Stimulated activated naive CD8-positive, alpha-beta T cell treated with anti-CD3 and anti-CD28 coated beads, Interleukin-15, Interleukin-2, amounts not matched to agents 100 ng/mL and 50 ng/mL, for 24 hours (primary cell): Measurements from ENCODE around the gene ITFG2.

Experiments
- H3K27ac Mint-ChIP-seq: one replicate; pipeline ENCODE4 v1.8.0; 2021; ENCODE audit warnings: mild to moderate bottlenecking, mixed read lengths
- H3K27me3 Mint-ChIP-seq: one replicate; pipeline ENCODE4 v1.8.0; 2021; ENCODE audit warnings: mixed read lengths
- H3K36me3 Mint-ChIP-seq: one replicate; pipeline ENCODE4 v1.8.0; 2021; ENCODE audit warnings: low read depth, mixed read lengths
- H3K4me1 Mint-ChIP-seq: one replicate; pipeline ENCODE4 v1.8.0; 2021; ENCODE audit warnings: low read depth, mixed read lengths
- H3K4me3 Mint-ChIP-seq: one replicate; pipeline ENCODE4 v1.8.0; 2021; ENCODE audit warnings: mild to moderate bottlenecking, mixed read lengths
- H3K9me3 Mint-ChIP-seq: one replicate; pipeline ENCODE4 v1.8.0; 2021; ENCODE audit warnings: mixed read lengths

ITFG2 gene

GRCh38 chr12:2805143-2805520 is 7.3 kb upstream of the ITFG2 start:
- H3K4me1 Mint-ChIP-seq = peaks cover 10% of the 10 kb centered on the region
- no peak overlapping the region for H3K4me3 Mint-ChIP-seq
- no peaks in the 10 kb centered on the region for H3K27me3 Mint-ChIP-seq
- H3K9me3 Mint-ChIP-seq = no peaks in the 10 kb centered on the region
- H3K27ac Mint-ChIP-seq = peak overlapping the region; percentile 53
- H3K36me3 Mint-ChIP-seq = peaks cover 69% of the 10 kb centered on the region

DNA sequence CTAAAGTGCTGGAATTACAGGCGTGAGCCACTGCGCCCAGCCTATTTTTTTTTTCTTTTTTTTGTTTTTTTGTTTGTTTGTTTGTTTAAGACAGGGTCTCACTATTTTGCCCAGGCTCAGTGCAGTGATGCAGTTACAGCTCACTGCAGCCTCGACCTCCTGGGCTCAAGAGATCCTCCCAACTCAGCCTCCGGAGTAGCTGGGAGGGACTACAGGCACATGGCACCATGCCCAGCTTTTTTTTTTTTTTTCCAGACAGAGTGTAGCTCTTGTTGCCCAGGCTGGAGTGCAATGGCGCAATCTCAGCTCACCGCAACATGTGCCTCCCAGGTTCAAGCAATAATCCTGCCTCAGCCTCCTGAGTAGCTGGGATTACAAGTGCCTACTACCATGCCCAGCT is 5.8 kb upstream of the ITFG2 start:
- no peaks in the 10 kb centered on the region for H3K27me3 Mint-ChIP-seq
- H3K4me1 Mint-ChIP-seq = peaks cover 13% of the 10 kb centered on the region
- no peak overlapping the region for H3K27ac Mint-ChIP-seq
- H3K4me3 Mint-ChIP-seq = no peak overlapping the region
- peaks cover 54% of the 10 kb centered on the region for H3K36me3 Mint-ChIP-seq
- H3K9me3 Mint-ChIP-seq = no peaks in the 10 kb centered on the region

- H3K36me3 Mint-ChIP-seq = peaks cover 19% of the 10 kb centered on the region
- H3K27ac Mint-ChIP-seq = peak overlapping the region; percentile 58
- peaks cover 39% of the 10 kb centered on the region for H3K4me1 Mint-ChIP-seq
- no peaks in the 10 kb centered on the region for H3K27me3 Mint-ChIP-seq
- no peaks in the 10 kb centered on the region for H3K9me3 Mint-ChIP-seq
- peak overlapping the region; percentile 100 for H3K4me3 Mint-ChIP-seq
Observed at GRCh38 chr12:2811801-2812200, 667 bp upstream of the ITFG2 start.

DNA sequence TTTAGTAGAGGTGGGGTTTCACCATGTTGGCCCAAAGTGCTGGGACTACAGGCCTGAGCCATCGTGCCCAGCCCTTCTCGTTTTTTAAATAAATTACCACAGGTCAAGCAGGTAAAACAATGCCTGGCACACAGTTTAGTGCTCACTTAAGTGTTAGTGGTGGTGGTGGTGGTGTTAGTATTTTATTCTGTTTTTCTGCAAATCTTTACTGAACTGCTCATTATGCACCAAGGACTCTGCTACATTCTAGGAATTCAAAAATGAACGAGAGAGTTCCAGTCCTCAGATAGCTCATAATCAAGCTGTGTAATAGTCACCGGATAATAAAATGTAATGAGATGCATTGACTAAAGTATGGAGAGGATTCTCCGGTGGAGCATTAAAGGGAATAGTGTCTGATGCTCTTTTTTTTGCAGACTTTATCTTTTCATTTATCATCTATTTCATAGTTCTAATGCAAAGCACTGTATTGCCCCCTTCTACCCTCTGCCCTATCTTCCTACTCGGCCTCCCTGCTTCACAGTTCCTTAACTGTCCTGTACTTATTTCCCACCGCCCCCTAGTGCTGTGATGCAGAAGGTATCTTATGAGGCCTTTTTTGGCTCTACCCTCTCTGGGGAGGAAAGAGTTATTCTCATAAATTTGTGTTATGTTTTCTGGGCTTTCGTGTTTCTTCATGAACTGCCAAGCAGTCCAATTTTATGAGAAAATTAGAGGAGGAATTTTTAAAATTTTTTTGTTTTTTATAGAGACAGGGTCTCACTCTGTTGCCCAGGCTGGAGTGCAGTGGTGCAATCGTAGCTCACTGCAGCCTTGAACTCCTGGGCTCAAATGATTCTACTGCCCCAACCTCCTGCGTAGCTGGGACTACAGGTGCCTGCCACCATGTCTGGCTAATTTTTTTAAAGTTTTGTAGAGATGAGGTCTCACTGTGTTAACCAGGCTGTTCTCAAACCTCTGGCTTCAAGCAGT is 1.0 kb downstream of the ITFG2 start:
- peaks cover 39% of the 10 kb centered on the region for H3K4me1 Mint-ChIP-seq
- peaks cover 21% of the 10 kb centered on the region for H3K36me3 Mint-ChIP-seq
- H3K27me3 Mint-ChIP-seq = no peaks in the 10 kb centered on the region
- H3K4me3 Mint-ChIP-seq = peak overlapping the region; percentile 100
- no peaks in the 10 kb centered on the region for H3K9me3 Mint-ChIP-seq
- peak overlapping the region; percentile 100 for H3K27ac Mint-ChIP-seq

- H3K4me1 Mint-ChIP-seq = peaks cover 14% of the 10 kb centered on the region
- no peak overlapping the region for H3K4me3 Mint-ChIP-seq
- H3K27me3 Mint-ChIP-seq = no peaks in the 10 kb centered on the region
- peaks cover 68% of the 10 kb centered on the region for H3K36me3 Mint-ChIP-seq
- no peaks in the 10 kb centered on the region for H3K9me3 Mint-ChIP-seq
- H3K27ac Mint-ChIP-seq = no peak overlapping the region
Observed at GRCh38 chr12:2819810-2820209, 7.3 kb downstream of the ITFG2 start.

- peaks cover 8% of the 10 kb centered on the region for H3K4me1 Mint-ChIP-seq
- H3K36me3 Mint-ChIP-seq = peaks cover 69% of the 10 kb centered on the region
- H3K9me3 Mint-ChIP-seq = no peaks in the 10 kb centered on the region
- H3K27ac Mint-ChIP-seq = no peak overlapping the region
- no peak overlapping the region for H3K4me3 Mint-ChIP-seq
- no peaks in the 10 kb centered on the region for H3K27me3 Mint-ChIP-seq
Observed at GRCh38 chr12:2820432-2820831, 8.0 kb downstream of the ITFG2 start.

DNA sequence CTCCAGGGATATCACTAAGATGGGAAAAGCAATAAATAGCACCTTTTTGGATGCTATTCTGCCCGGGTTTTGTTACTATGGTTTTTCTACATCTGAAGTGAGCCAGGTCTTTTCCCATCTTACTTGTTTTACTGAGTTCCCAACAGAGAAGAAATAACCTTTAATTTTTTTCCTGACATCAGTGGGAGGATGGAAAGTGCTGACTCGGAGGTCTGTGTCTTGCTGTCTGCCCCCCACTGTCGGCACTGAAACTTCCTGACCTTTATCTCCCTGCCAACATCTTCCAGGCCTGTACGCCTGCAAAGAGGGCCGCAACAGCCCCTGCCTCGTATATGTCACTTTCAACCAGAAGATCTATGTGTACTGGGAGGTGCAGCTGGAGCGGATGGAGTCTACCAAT is 11.0 kb downstream of the ITFG2 start:
- Mint-ChIP-seq H3K36me3 (peaks cover 65% of the 10 kb centered on the region), H3K4me1 (peaks cover 4% of the 10 kb centered on the region), H3K9me3 (no peaks in the 10 kb centered on the region), H3K4me3 (no peak overlapping the region), H3K27me3 (no peaks in the 10 kb centered on the region), H3K27ac (peak overlapping the region; percentile 31)

GRCh38 chr12:2824541-2824940 is 12.1 kb downstream of the ITFG2 start:
- no peak overlapping the region for H3K4me3 Mint-ChIP-seq
- peaks cover 4% of the 10 kb centered on the region for H3K4me1 Mint-ChIP-seq
- no peaks in the 10 kb centered on the region for H3K27me3 Mint-ChIP-seq
- peaks cover 69% of the 10 kb centered on the region for H3K36me3 Mint-ChIP-seq
- H3K9me3 Mint-ChIP-seq = no peaks in the 10 kb centered on the region
- peak overlapping the region; percentile 16 for H3K27ac Mint-ChIP-seq

DNA sequence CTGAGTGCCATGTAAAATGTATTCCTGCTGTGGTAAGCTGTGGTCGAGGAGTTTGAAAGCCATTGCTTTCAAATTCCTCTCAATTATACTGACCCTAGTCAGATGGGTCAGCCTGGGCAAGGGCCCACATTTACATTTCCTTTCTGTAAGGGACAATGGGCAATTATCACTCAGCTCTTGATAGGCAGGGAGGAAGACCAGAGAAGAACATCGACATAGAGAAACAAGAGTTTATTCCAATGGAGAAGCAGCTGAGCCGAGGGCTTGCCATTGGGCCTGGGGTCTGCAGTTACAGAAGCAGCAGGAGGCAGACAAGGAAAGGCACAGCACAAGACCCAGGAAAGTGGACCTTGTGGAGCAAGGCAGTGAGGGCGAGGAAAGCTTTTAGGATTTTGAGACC is 12.7 kb downstream of the ITFG2 start:
- Mint-ChIP-seq H3K27me3 (no peaks in the 10 kb centered on the region), H3K9me3 (no peaks in the 10 kb centered on the region), H3K4me3 (no peak overlapping the region), H3K4me1 (peaks cover 4% of the 10 kb centered on the region), H3K27ac (no peak overlapping the region), H3K36me3 (peaks cover 66% of the 10 kb centered on the region)

- Mint-ChIP-seq H3K9me3 (no peaks in the 10 kb centered on the region), H3K27ac (no peak overlapping the region), H3K27me3 (no peaks in the 10 kb centered on the region), H3K36me3 (peaks cover 68% of the 10 kb centered on the region), H3K4me3 (no peak overlapping the region), H3K4me1 (peaks cover 4% of the 10 kb centered on the region)
Observed at GRCh38 chr12:2826036-2826435, 13.6 kb downstream of the ITFG2 start.

- peaks cover 4% of the 10 kb centered on the region for H3K4me1 Mint-ChIP-seq
- H3K36me3 Mint-ChIP-seq = peaks cover 65% of the 10 kb centered on the region
- H3K9me3 Mint-ChIP-seq = no peaks in the 10 kb centered on the region
- no peak overlapping the region for H3K4me3 Mint-ChIP-seq
- no peak overlapping the region for H3K27ac Mint-ChIP-seq
- no peaks in the 10 kb centered on the region for H3K27me3 Mint-ChIP-seq
Observed at GRCh38 chr12:2826721-2827515, 14.4 kb downstream of the ITFG2 start.

DNA sequence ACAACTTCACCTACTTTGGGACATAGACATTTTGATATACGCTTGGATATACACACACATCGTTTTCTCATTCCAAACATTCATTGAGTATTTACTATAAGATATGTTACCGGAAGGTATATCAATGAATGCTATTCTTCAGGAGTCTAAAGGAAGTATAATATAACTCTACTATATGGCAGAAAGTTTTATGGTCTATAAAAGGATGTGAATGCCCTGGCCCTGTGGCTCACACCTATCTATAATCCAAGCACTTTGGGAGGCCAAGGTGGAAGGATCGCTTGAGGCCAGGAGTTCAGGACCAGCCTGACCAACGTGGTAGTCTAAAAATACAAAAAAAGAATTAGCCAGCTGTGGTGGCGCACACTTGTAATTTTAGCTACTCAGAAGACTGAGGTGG is 16.8 kb downstream of the ITFG2 start:
- Mint-ChIP-seq H3K27ac (no peak overlapping the region), H3K4me3 (no peak overlapping the region), H3K27me3 (no peaks in the 10 kb centered on the region), H3K36me3 (peaks cover 50% of the 10 kb centered on the region), H3K4me1 (no peaks in the 10 kb centered on the region), H3K9me3 (no peaks in the 10 kb centered on the region)

DNA sequence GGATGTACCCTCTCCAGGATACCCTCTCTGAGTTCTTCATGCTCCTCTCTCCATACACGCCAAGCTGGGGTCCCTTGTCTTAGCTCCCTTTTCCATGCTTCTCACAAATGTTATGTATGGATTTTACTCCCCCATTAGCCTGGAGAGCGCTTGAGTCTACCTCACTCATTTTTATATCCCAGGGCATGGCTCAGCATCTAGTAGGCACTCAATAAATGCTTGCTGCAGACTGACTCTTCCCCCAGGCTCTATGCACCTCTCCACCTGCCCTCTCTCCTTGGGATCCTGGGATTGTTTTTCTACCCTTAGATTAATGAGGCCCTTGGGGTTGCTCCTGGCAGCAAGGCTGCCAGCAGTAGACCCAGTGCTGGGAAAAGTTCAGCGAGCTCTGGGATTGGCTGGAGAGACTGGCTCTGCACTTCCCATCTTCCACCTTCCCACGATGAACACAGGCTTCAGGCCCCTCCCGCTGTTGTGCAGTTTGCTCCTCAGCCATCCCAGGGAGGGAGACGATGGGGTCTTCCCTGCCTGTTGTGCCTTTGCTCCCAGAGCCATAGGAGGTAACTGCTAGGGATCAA is 20.2 kb downstream of the ITFG2 start:
- Mint-ChIP-seq H3K27me3 (no peaks in the 10 kb centered on the region), H3K4me3 (no peak overlapping the region), H3K27ac (no peak overlapping the region), H3K9me3 (no peaks in the 10 kb centered on the region), H3K36me3 (peaks cover 37% of the 10 kb centered on the region), H3K4me1 (no peaks in the 10 kb centered on the region)

DNA sequence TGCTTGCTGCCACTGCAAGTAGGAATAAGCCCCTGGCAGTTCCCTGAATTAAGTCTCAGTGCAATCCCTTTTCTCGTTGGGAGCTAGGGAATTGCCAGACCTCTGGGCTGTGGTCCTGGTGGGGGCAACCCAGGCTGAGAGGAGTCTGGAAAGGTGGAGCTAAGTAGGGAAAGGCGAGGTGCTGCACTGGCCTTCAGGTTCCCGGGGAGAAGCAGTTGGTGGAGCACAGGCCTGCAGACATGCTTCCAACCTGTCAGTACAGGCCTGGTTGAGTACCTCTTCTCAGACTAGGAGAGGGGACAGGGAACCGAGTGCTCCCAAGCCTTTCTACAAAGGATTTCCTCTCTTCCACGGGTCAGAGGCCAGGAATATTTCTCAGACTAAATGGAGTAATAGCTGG is 20.9 kb downstream of the ITFG2 start:
- Mint-ChIP-seq H3K36me3 (peaks cover 40% of the 10 kb centered on the region), H3K4me3 (no peak overlapping the region), H3K27ac (no peak overlapping the region), H3K9me3 (no peaks in the 10 kb centered on the region), H3K27me3 (no peaks in the 10 kb centered on the region), H3K4me1 (no peaks in the 10 kb centered on the region)

GRCh38 chr12:2833810-2834209 is 21.3 kb downstream of the ITFG2 start:
- peak overlapping the region; percentile 49 for H3K27ac Mint-ChIP-seq
- peaks cover 43% of the 10 kb centered on the region for H3K36me3 Mint-ChIP-seq
- H3K4me1 Mint-ChIP-seq = no peaks in the 10 kb centered on the region
- no peak overlapping the region for H3K4me3 Mint-ChIP-seq
- H3K27me3 Mint-ChIP-seq = no peaks in the 10 kb centered on the region
- H3K9me3 Mint-ChIP-seq = no peaks in the 10 kb centered on the region
